Cardiac muscle cell (in vitro differentiated cells and primary cell): ENCODE results near the gene NXPH4. TPM values are rescaled to one million over a fixed set of nuclear protein-coding genes. Genes with fewer than 3 reads are reported as not detected.

Experiments
- DNase-seq, 2 donors: peaks; one replicate each; pipeline versions ENCODE4 v3.0.0 to v3.0.0-alpha.2; 2010 to 2017; ENCODE audit warnings: low read depth in 1 of 2, low spot score in 1 of 2
- H3K27ac ChIP-seq: fragments of 200-600 bp; sonication (generic); 2 replicates; pipeline ENCODE4 v1.5.1; 2016
- H3K27me3 ChIP-seq: fragments of 200-600 bp; sonication (generic); 2 replicates; pipeline ENCODE4 v1.6.0; 2016; ENCODE audit warnings: control low read depth
- H3K36me3 ChIP-seq: fragments of 200-600 bp; sonication (generic); 2 replicates; pipeline ENCODE4 v1.5.1; 2016; ENCODE audit warnings: control low read depth
- H3K4me1 ChIP-seq: fragments of 200-600 bp; sonication (generic); 2 replicates; pipeline ENCODE4 v1.8.1; 2017; ENCODE audit warnings: low read depth, mild to moderate bottlenecking, mixed run types
- H3K4me3 ChIP-seq: fragments of 200-600 bp; sonication (generic); 2 replicates; pipeline ENCODE4 v1.5.1; 2016; ENCODE audit warnings: mild to moderate bottlenecking
- H3K9me3 ChIP-seq: fragments of 200-600 bp; sonication (generic); 2 replicates; pipeline ENCODE4 v1.5.1; 2017; ENCODE audit warnings: low read depth, mild to moderate bottlenecking, control low read depth
- polyA plus RNA-seq: library from polyadenylated mRNA; unstranded; fragments of >200 nt; fragmentation: Nextera tagmentation; extraction: Ambion mirVana; gene quantifications from 2 replicates; pipeline ENCODE4 v1.2.1, GENCODE V29; 2016
- total RNA-seq: library from RNA; depleted of rRNA; stranded (reverse); fragments of >200 nt; gene quantifications from 2 replicates; pipeline ENCODE4 v1.2.3, GENCODE V29; 2016
- TF ChIP-seq, protein P1 (sequence below): IDR thresholded peaks from 2 replicates; pipeline ENCODE4 v1.5.1; 2012; ENCODE audit warnings: low read depth, mild to moderate bottlenecking, low read length

The NXPH4 gene
- total and polyA plus RNA-seq, 2 experiments from 2014 or later: 0.61 to 0.80 TPM

DNA sequence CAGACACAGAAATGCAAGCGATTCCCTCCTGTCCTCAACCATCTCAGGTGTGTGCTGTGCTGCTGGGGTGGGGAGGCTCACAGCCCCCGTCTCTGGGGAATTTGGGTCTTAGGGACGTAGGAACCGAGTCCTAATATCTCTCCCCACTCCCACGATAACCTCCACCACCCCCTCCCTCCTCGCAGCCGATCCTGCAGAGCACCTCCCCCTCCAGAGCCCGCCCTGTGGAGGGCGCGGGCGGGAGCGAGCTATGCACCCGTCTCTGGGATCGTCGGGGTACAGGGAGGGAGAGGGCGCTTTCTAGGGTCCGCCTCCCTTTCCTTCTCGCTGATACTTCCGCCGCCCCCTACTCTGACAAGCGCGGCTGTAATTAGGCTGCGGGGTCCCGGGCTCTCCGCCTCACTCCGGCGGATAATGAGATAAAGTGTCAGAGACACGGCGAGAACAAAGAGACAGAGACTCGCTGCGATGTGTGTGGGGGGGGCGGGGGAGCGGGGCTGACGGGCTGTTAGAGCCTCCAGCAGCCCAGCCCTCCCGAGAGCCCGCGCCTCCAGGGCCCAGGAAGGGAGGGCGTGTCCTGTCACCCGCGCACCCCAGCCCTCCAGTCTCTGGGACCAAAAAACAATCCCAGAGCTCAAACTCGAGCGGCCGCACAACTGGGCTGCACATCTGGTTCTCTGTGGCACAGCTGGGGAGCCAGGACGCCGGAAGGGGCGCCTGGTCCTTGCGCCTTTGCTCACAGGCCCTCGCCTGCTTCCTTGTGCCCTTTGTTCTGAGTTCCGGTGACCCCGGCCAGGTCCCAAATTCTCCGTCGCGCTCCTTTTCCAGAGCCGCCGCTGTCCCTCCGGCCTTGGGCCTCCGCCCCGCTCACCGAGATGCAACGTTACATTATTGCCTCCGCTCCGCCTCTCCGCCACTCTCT, 21.6 kb downstream of the NXPH4 start:
- peaks cover 100% of the 10 kb centered on the region for H3K27me3 ChIP-seq
- TF ChIP-seq, protein P1, sequence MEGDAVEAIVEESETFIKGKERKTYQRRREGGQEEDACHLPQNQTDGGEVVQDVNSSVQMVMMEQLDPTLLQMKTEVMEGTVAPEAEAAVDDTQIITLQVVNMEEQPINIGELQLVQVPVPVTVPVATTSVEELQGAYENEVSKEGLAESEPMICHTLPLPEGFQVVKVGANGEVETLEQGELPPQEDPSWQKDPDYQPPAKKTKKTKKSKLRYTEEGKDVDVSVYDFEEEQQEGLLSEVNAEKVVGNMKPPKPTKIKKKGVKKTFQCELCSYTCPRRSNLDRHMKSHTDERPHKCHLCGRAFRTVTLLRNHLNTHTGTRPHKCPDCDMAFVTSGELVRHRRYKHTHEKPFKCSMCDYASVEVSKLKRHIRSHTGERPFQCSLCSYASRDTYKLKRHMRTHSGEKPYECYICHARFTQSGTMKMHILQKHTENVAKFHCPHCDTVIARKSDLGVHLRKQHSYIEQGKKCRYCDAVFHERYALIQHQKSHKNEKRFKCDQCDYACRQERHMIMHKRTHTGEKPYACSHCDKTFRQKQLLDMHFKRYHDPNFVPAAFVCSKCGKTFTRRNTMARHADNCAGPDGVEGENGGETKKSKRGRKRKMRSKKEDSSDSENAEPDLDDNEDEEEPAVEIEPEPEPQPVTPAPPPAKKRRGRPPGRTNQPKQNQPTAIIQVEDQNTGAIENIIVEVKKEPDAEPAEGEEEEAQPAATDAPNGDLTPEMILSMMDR: no peak
- peaks cover 10% of the 10 kb centered on the region for H3K4me1 ChIP-seq
- peak overlapping the region; percentile 30 for H3K4me3 ChIP-seq
- H3K9me3 ChIP-seq: no peaks in the 10 kb centered on the region
- peaks cover 7% of the 10 kb centered on the region for H3K36me3 ChIP-seq
- no peak overlapping the region for H3K27ac ChIP-seq
- no peak for DNase-seq

DNA sequence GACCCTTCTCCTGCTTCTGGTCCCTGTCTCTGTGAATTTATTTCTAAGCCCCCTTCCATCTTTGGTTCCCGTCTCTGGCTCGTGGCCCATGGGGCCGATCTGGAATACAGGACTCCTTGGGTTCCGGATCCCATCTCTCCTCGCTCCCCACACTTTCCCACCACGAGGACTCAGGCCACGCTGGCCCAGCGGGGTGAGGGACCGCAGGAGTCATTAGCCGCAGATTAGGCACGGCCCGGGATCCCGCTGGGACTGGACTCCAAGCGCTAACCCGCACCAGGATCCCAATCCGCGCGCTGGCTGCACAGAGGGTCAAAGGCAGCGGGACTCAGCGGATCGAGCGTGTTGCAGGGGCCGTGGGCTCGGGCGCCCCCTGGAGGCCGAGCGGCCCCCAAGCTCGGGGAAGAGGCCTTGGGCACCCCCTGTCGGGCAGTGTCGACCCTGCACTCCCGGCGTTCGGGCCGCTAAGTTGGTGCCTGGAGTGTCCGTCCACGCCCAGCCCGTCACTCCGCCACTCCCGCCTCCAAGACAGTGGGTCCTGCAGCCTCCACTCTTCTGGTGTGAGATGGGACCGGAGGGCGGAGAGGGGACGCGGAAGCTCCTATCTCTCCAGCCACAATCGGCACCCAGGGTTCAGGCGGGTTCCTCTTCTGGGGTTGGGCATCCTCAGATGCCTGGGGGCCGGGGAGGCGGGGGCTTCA, 22.4 kb downstream of the NXPH4 start:
- peak; percentile 90 to 92 for DNase-seq
- Histone ChIP-seq H3K9me3 (no peaks in the 10 kb centered on the region), H3K36me3 (no peaks in the 10 kb centered on the region), H3K4me1 (peaks cover 10% of the 10 kb centered on the region), H3K27me3 (peaks cover 95% of the 10 kb centered on the region), H3K27ac (no peak overlapping the region), H3K4me3 (peak overlapping the region; percentile 30)
- TF ChIP-seq, protein P1: peak; percentile 100

DNA sequence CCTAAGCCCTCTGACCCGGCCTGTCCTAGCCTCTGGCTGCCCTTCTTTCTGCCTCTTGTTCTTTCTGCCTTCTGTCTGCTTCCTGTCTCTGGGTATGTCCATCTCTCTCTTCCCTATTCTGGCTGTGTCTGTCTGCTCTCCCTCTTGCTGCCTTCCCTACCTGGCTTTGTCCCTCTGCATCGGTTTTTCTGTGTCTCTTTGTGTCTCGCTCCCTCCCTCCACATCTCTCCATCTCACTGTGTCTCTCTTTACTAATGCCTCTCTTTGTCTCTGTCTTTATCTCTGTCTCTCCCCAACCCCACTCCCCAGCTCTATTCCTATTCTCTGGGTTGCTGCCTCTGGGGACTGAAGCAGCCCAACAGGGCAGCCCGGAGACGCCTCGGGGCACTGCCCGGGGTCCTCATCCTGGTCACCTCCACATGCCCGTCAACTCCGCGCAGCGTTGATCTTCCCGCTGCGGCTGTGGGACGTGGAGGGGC, 23.0 kb downstream of the NXPH4 start:
- no peak for DNase-seq
- Histone ChIP-seq H3K27me3 (peaks cover 89% of the 10 kb centered on the region), H3K36me3 (no peaks in the 10 kb centered on the region), H3K4me1 (peaks cover 10% of the 10 kb centered on the region), H3K9me3 (no peaks in the 10 kb centered on the region), H3K27ac (no peak overlapping the region), H3K4me3 (peak overlapping the region; percentile 31)
- TF ChIP-seq, protein P1: no peak

- no peak overlapping the region for H3K27ac ChIP-seq
- no peaks in the 10 kb centered on the region for H3K36me3 ChIP-seq
- peak; percentile 41 to 50 for DNase-seq
- peaks cover 82% of the 10 kb centered on the region for H3K27me3 ChIP-seq
- H3K9me3 ChIP-seq: no peaks in the 10 kb centered on the region
- H3K4me1 ChIP-seq: peaks cover 10% of the 10 kb centered on the region
- peak overlapping the region; percentile 31 for H3K4me3 ChIP-seq
- TF ChIP-seq, protein P1: peak; percentile 13
Observed at GRCh38 chr12:57240066-57240921, 23.7 kb downstream of the NXPH4 start.

DNA sequence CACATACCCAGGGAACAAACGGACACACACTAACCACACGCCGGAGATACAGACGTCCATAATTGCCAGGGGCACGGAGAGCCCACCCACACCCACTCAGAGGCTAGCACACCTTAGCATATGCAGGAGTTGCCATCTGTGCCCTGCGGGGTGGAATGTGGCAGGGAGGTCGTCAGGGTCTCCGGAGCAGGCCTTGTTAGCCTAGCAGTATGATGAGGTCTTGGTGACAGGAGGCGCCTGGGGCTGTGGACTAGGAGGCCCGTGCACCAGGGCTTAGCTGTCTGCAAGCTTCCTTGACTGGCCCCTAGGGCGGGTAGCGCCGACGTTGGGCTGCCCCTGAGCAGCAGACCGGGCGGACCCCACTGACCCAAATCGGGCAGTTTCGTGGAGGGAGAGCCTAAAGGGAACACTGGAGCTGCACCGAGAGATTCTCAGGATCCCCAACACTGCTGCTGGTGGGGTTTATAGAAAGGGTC, 24.4 kb downstream of the NXPH4 start:
- TF ChIP-seq, protein P1: no peak
- DNase-seq: no peak
- no peaks in the 10 kb centered on the region for H3K36me3 ChIP-seq
- peaks cover 76% of the 10 kb centered on the region for H3K27me3 ChIP-seq
- no peak overlapping the region for H3K27ac ChIP-seq
- H3K4me1 ChIP-seq: peaks cover 10% of the 10 kb centered on the region
- H3K4me3 ChIP-seq: no peak overlapping the region
- H3K9me3 ChIP-seq: no peaks in the 10 kb centered on the region
